Upper lobe of left lung (tissue), 4 donors: ENCODE results near the gene AFAP1L1.

Source experiments
- EP300 ChIP-seq, 4 donors: sonication (generic); formaldehyde crosslinking; IDR thresholded peaks; one replicate each; pipeline ENCODE4 v1.5.1; 2017; ENCODE audit warnings: antibody characterized with exemption in 4 of 4, control low read depth in 2 of 4
- POLR2AphosphoS5 ChIP-seq, 2 donors: sonication (generic); formaldehyde crosslinking; IDR thresholded peaks; one replicate each; pipeline ENCODE4 v1.5.1; 2017; ENCODE audit warnings: antibody characterized with exemption in 2 of 2
- TF ChIP-seq, protein P1 (sequence below), 6 experiments: fragments of 450-650 bp in 4 of 6; fragments of 200-600 bp in 2 of 6; sonication (generic) in 2 of 6; IDR thresholded peaks; one replicate each; pipeline ENCODE4 v1.5.1; 2016 to 2019; ENCODE audit warnings: antibody characterized with exemption in 6 of 6

DNA sequence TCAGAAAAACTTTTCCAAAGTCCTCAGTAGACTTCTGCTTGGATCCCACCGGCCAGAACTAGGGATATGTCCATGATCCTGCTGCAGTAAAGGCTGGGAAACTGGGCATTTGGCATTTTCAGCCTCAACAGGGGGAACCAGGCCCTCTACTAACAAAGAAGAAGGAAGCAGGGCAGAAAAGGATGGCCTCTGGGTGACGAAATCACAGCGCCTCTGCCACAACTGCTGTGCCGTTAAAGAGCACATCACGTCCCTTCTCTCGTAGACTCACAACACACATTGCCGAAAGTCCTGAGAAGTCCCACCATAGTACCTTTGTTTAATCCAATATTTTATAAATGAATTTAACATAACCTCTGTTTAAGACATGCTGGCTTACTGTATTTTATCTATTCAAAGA, 10.4 kb upstream of the AFAP1L1 start:
- TF ChIP-seq, protein P1, sequence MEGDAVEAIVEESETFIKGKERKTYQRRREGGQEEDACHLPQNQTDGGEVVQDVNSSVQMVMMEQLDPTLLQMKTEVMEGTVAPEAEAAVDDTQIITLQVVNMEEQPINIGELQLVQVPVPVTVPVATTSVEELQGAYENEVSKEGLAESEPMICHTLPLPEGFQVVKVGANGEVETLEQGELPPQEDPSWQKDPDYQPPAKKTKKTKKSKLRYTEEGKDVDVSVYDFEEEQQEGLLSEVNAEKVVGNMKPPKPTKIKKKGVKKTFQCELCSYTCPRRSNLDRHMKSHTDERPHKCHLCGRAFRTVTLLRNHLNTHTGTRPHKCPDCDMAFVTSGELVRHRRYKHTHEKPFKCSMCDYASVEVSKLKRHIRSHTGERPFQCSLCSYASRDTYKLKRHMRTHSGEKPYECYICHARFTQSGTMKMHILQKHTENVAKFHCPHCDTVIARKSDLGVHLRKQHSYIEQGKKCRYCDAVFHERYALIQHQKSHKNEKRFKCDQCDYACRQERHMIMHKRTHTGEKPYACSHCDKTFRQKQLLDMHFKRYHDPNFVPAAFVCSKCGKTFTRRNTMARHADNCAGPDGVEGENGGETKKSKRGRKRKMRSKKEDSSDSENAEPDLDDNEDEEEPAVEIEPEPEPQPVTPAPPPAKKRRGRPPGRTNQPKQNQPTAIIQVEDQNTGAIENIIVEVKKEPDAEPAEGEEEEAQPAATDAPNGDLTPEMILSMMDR (IDR thresholded peaks at IDR 0.05) = no peak
- TF ChIP-seq POLR2AphosphoS5 (IDR thresholded peaks at IDR 0.05) = no peak
- TF ChIP-seq EP300 (IDR thresholded peaks at IDR 0.05) = no peak
